Left kidney (tissue), 8 donors: ENCODE data around the gene TOMM7. TPM values are rescaled to one million over a fixed set of nuclear protein-coding genes. Genes with fewer than 3 reads are reported as not detected.

ENCODE experiments used
- DNase-seq: peaks from one replicate; pipeline ENCODE4 v3.0.0-alpha.2; 2013
- long read RNA-seq, 8 donors: transcript quantifications; one replicate each; lab custom pipeline, GENCODE V29; 2026
- polyA plus RNA-seq: library from polyadenylated mRNA; unstranded; fragments of 120-200 nt; gene quantifications from one replicate; pipeline ENCODE4 v1.2.1, GENCODE V29; 2013; ENCODE audit not compliant: insufficient read length

TOMM7 gene
- polyA plus RNA-seq: 375 TPM
- long read RNA-seq, donor 1, transcript TOMM7-204 (2 exons, 731 nt): minor isoform, 7 of 301 reads
- long read RNA-seq, donor 1, transcript TOMM7-201 (3 exons, 778 nt): major isoform, 242 of 301 reads
- long read RNA-seq, donor 1, transcript TOMM7-205 (2 exons, 551 nt): minor isoform, 40 of 301 reads
- long read RNA-seq, donor 1, partial matches to known transcripts: 0 of 301 reads
- long read RNA-seq, donor 1, other reads (novel, unspliced or antisense): 12 of 301 reads
- long read RNA-seq, donor 2, transcript TOMM7-205 (2 exons, 551 nt): minor isoform, 27 of 310 reads
- long read RNA-seq, donor 2, transcript TOMM7-201 (3 exons, 778 nt): major isoform, 274 of 310 reads
- long read RNA-seq, donor 2, partial matches to known transcripts: 0 of 310 reads
- long read RNA-seq, donor 2, other reads (novel, unspliced or antisense): 9 of 310 reads
- long read RNA-seq, donor 3, transcript TOMM7-204 (2 exons, 731 nt): minor isoform, 11 of 271 reads
- long read RNA-seq, donor 3, transcript TOMM7-201 (3 exons, 778 nt): major isoform, 225 of 271 reads
- long read RNA-seq, donor 3, transcript TOMM7-205 (2 exons, 551 nt): minor isoform, 27 of 271 reads
- long read RNA-seq, donor 3, partial matches to known transcripts: 0 of 271 reads
- long read RNA-seq, donor 3, other reads (novel, unspliced or antisense): 8 of 271 reads
- long read RNA-seq, donor 4, transcript TOMM7-201 (3 exons, 778 nt): major isoform, 93 of 111 reads
- long read RNA-seq, donor 4, transcript TOMM7-205 (2 exons, 551 nt): minor isoform, 12 of 111 reads
- long read RNA-seq, donor 4, partial matches to known transcripts: 0 of 111 reads
- long read RNA-seq, donor 4, other reads (novel, unspliced or antisense): 5 of 111 reads
- long read RNA-seq, donor 5, transcript TOMM7-201 (3 exons, 778 nt): major isoform, 547 of 638 reads
- long read RNA-seq, donor 5, transcript TOMM7-205 (2 exons, 551 nt): minor isoform, 52 of 638 reads
- long read RNA-seq, donor 5, partial matches to known transcripts: 0 of 638 reads
- long read RNA-seq, donor 5, other reads (novel, unspliced or antisense): 37 of 638 reads
- long read RNA-seq, donor 6, transcript TOMM7-205 (2 exons, 551 nt): minor isoform, 37 of 345 reads
- long read RNA-seq, donor 6, transcript TOMM7-201 (3 exons, 778 nt): major isoform, 287 of 345 reads
- long read RNA-seq, donor 6, partial matches to known transcripts: 0 of 345 reads
- long read RNA-seq, donor 6, other reads (novel, unspliced or antisense): 18 of 345 reads
- long read RNA-seq, donor 7, transcript TOMM7-205 (2 exons, 551 nt): minor isoform, 52 of 538 reads
- long read RNA-seq, donor 7, transcript TOMM7-201 (3 exons, 778 nt): major isoform, 410 of 538 reads
- long read RNA-seq, donor 7, partial matches to known transcripts: 49 of 538 reads
- long read RNA-seq, donor 7, other reads (novel, unspliced or antisense): 22 of 538 reads
- long read RNA-seq, donor 8, transcript TOMM7-201 (3 exons, 778 nt): major isoform, 120 of 163 reads
- long read RNA-seq, donor 8, transcript TOMM7-205 (2 exons, 551 nt): minor isoform, 8 of 163 reads
- long read RNA-seq, donor 8, transcript TOMM7-204 (2 exons, 731 nt): minor isoform, 6 of 163 reads
- long read RNA-seq, donor 8, partial matches to known transcripts: 19 of 163 reads
- long read RNA-seq, donor 8, other reads (novel, unspliced or antisense): 10 of 163 reads

- DNase-seq: peak; percentile 95
Measured at GRCh38 chr7:22822486-22823141, at the start of gene TOMM7. TOMM7 (minus strand) TSS chr7:22822849; CDS start chr7:22822779, 70 bp downstream.

- DNase-seq: no peak
Measured at GRCh38 chr7:22872096-22872807, 49.6 kb upstream of the TOMM7 start.

- DNase-seq: no peak
Measured at GRCh38 chr7:22871661-22872060, 49.0 kb upstream of the TOMM7 start.

- DNase-seq: no peak
Measured at GRCh38 chr7:22868509-22868908, 45.9 kb upstream of the TOMM7 start.

- no peak for DNase-seq
Measured at GRCh38 chr7:22867589-22867988, 44.9 kb upstream of the TOMM7 start.

GRCh38 chr7:22867003-22867402, 44.4 kb upstream of the TOMM7 start:
- no peak for DNase-seq

GRCh38 chr7:22865602-22865960, 42.9 kb upstream of the TOMM7 start:
- no peak for DNase-seq

GRCh38 chr7:22864855-22865601, 42.4 kb upstream of the TOMM7 start:
- no peak for DNase-seq

GRCh38 chr7:22864301-22864700, 41.7 kb upstream of the TOMM7 start:
- DNase-seq: no peak

GRCh38 chr7:22863156-22863899, 40.7 kb upstream of the TOMM7 start:
- no peak for DNase-seq

GRCh38 chr7:22861576-22861975, 38.9 kb upstream of the TOMM7 start:
- no peak for DNase-seq

- DNase-seq: no peak
Measured at GRCh38 chr7:22860784-22861482, 38.3 kb upstream of the TOMM7 start.

- no peak for DNase-seq
Measured at GRCh38 chr7:22860337-22860736, 37.7 kb upstream of the TOMM7 start.

- DNase-seq: no peak
Measured at GRCh38 chr7:22859641-22860290, 37.1 kb upstream of the TOMM7 start.

GRCh38 chr7:22858640-22859561, 36.3 kb upstream of the TOMM7 start:
- DNase-seq: no peak

- no peak for DNase-seq
Measured at GRCh38 chr7:22858274-22858639, 35.6 kb upstream of the TOMM7 start.
